Choroid plexus epithelial cell (primary cell): Measurements from ENCODE around the gene NINJ2.
A peak's percentile ranks its signal among the peaks of the same experiment; 100 is the strongest.
"Not testable (repeated sequence)": the region's sequence is repeated elsewhere in the genome, so short reads cannot be mapped to it uniquely, and the experiment has no call there.

Experiments
- DNase-seq: peaks from one replicate; pipeline ENCODE4 v3.0.0-alpha.2; 2010; ENCODE audit warnings: low read depth
- H3K4me3 ChIP-seq: 2 replicates; pipeline ENCODE4 v1.5.1; 2011; ENCODE audit warnings: low read depth, mild to moderate bottlenecking, control low read depth, low read length, moderate library complexity
- CTCF ChIP-seq: conservative IDR thresholded peaks from 2 replicates; pipeline ENCODE4 v1.5.1; 2011; ENCODE audit warnings: low read depth, mild to moderate bottlenecking, control low read depth, inconsistent platforms, low read length, moderate library complexity

NINJ2 gene

GRCh38 chr12:663293-663871 lies at the start of gene NINJ2:
TSS of gene NINJ2 (minus strand) at chr12:663445. CDS start at chr12:663360, 85 bp downstream.
- peak within 1 kb of the TSS; percentile 44 for H3K4me3 ChIP-seq
- TF ChIP-seq CTCF, result no peak
- no peak for DNase-seq

GRCh38 chr12:712172-712863 lies 49.1 kb upstream of the NINJ2 start:
- DNase-seq, result peak; percentile 54
- H3K4me3 ChIP-seq, result no peak overlapping the region
- TF ChIP-seq CTCF, result no peak

- TF ChIP-seq CTCF, result no peak
- no peak overlapping the region for H3K4me3 ChIP-seq
- DNase-seq, result no peak
These were observed 46.3 kb upstream of the NINJ2 start for GRCh38 chr12:709455-710020.

- not testable (repeated sequence) for H3K4me3 ChIP-seq, DNase-seq
These were observed 44.8 kb upstream of the NINJ2 start for GRCh38 chr12:708084-708483.

GRCh38 chr12:704516-705242 lies 41.4 kb upstream of the NINJ2 start:
- H3K4me3 ChIP-seq, result no peak overlapping the region
- TF ChIP-seq CTCF, result no peak
- DNase-seq, result no peak

GRCh38 chr12:701896-702539 lies 38.8 kb upstream of the NINJ2 start:
- H3K4me3 ChIP-seq, result no peak overlapping the region
- TF ChIP-seq CTCF, result no peak
- DNase-seq, result no peak

GRCh38 chr12:700016-700415 lies 36.8 kb upstream of the NINJ2 start:
- no peak overlapping the region for H3K4me3 ChIP-seq
- no peak for DNase-seq
- TF ChIP-seq CTCF, result peak; percentile 18

- not testable (repeated sequence) for DNase-seq, H3K4me3 ChIP-seq
These were observed 35.0 kb upstream of the NINJ2 start for GRCh38 chr12:698222-698621.
